HG03280 (cell line): ENCODE data around the gene PIGR.

Experiments used
- ATAC-seq: cut with Tn5 transposase; IDR thresholded peaks from one replicate; pipeline ENCODE4 v1.9.1; 2021; ENCODE audit warnings: mild to moderate bottlenecking, moderate library complexity; ENCODE audit not compliant: unreplicated experiment

Gene PIGR

GRCh38 chr1:206960676-206961386 is 14.6 kb upstream of the PIGR start:
- no peak for ATAC-seq

- ATAC-seq, result no peak
These were observed 11.9 kb upstream of the PIGR start for GRCh38 chr1:206958144-206958543.

- ATAC-seq, result no peak
These were observed 11.4 kb upstream of the PIGR start for GRCh38 chr1:206957639-206958038.

GRCh38 chr1:206955476-206956451 is 9.5 kb upstream of the PIGR start:
- ATAC-seq, result no peak

GRCh38 chr1:206954459-206955342 is 8.4 kb upstream of the PIGR start:
- ATAC-seq, result no peak

GRCh38 chr1:206953626-206954025 is 7.4 kb upstream of the PIGR start:
- no peak for ATAC-seq

GRCh38 chr1:206953126-206953525 is 6.9 kb upstream of the PIGR start:
- ATAC-seq, result no peak

GRCh38 chr1:206952171-206952570 is 5.9 kb upstream of the PIGR start:
- no peak for ATAC-seq

- no peak for ATAC-seq
These were observed 5.2 kb upstream of the PIGR start for GRCh38 chr1:206951318-206952100.

GRCh38 chr1:206949641-206950040 is 3.4 kb upstream of the PIGR start:
- no peak for ATAC-seq

GRCh38 chr1:206949208-206949607 is 2.9 kb upstream of the PIGR start:
- no peak for ATAC-seq

- ATAC-seq, result no peak
These were observed 989 bp upstream of the PIGR start for GRCh38 chr1:206947255-206947654.

- ATAC-seq, result no peak
These were observed 487 bp downstream of the PIGR start for GRCh38 chr1:206945779-206946178.

- ATAC-seq, result no peak
These were observed 1.6 kb downstream of the PIGR start for GRCh38 chr1:206944703-206945102.

GRCh38 chr1:206941766-206942418 is 4.4 kb downstream of the PIGR start:
- no peak for ATAC-seq

GRCh38 chr1:206940588-206940936 is 5.7 kb downstream of the PIGR start:
- no peak for ATAC-seq

- no peak for ATAC-seq
These were observed 6.3 kb downstream of the PIGR start for GRCh38 chr1:206939841-206940587.

- no peak for ATAC-seq
These were observed 7.1 kb downstream of the PIGR start for GRCh38 chr1:206939131-206939530.

GRCh38 chr1:206937425-206937824 is 8.8 kb downstream of the PIGR start:
- ATAC-seq, result no peak
